HG03045 (cell line): ENCODE data around the gene CD163.
"Not testable (repeated sequence)": the region's sequence is repeated elsewhere in the genome, so short reads cannot be mapped to it uniquely, and the experiment has no call there.

Experiments
- ATAC-seq: cut with Tn5 transposase; IDR thresholded peaks from one replicate; pipeline ENCODE4 v1.9.1; 2021; ENCODE audit warnings: mild to moderate bottlenecking, moderate library complexity; ENCODE audit not compliant: unreplicated experiment

CD163 gene

GRCh38 chr12:7503686-7504415 lies at the start of gene CD163:
CD163 (minus strand) TSS chr12:7503777; CDS start chr12:7503690, 87 bp downstream.
- no peak for ATAC-seq

- ATAC-seq: no peak
Observed at GRCh38 chr12:7542813-7543212, 39.2 kb upstream of the CD163 start.

- no peak for ATAC-seq
Observed at GRCh38 chr12:7542046-7542445, 38.5 kb upstream of the CD163 start.

- ATAC-seq: no peak
Observed at GRCh38 chr12:7514416-7514815, 10.8 kb upstream of the CD163 start.

- no peak for ATAC-seq
Observed at GRCh38 chr12:7512553-7512952, 9.0 kb upstream of the CD163 start.

GRCh38 chr12:7509793-7510470 lies 6.4 kb upstream of the CD163 start:
- ATAC-seq: not testable (repeated sequence)

- no peak for ATAC-seq
Observed at GRCh38 chr12:7502612-7503011, 965 bp downstream of the CD163 start.

- ATAC-seq: no peak
Observed at GRCh38 chr12:7501031-7501588, 2.5 kb downstream of the CD163 start.

GRCh38 chr12:7499636-7500035 lies 3.9 kb downstream of the CD163 start:
- ATAC-seq: no peak

- no peak for ATAC-seq
Observed at GRCh38 chr12:7498809-7499208, 4.8 kb downstream of the CD163 start.

GRCh38 chr12:7497661-7498060 lies 5.9 kb downstream of the CD163 start:
- no peak for ATAC-seq

- ATAC-seq: no peak
Observed at GRCh38 chr12:7496451-7496850, 7.1 kb downstream of the CD163 start.

GRCh38 chr12:7495136-7495535 lies 8.4 kb downstream of the CD163 start:
- no peak for ATAC-seq

GRCh38 chr12:7493006-7493405 lies 10.6 kb downstream of the CD163 start:
- ATAC-seq: no peak

GRCh38 chr12:7486512-7486911 lies 17.1 kb downstream of the CD163 start:
- ATAC-seq: no peak

GRCh38 chr12:7485095-7485494 lies 18.5 kb downstream of the CD163 start:
- ATAC-seq: no peak

GRCh38 chr12:7483343-7483742 lies 20.2 kb downstream of the CD163 start:
- no peak for ATAC-seq

GRCh38 chr12:7479771-7480170 lies 23.8 kb downstream of the CD163 start:
- ATAC-seq: no peak

- ATAC-seq: no peak
Observed at GRCh38 chr12:7472060-7472459, 31.5 kb downstream of the CD163 start.

- ATAC-seq: no peak
Observed at GRCh38 chr12:7460375-7461259, 43.0 kb downstream of the CD163 start.

GRCh38 chr12:7459973-7460372 lies 43.6 kb downstream of the CD163 start:
- ATAC-seq: no peak
